SU-DHL-6 (cell line): ENCODE measurements around the gene BEAN1.
"Not testable (repeated sequence)": the region's sequence is repeated elsewhere in the genome, so short reads cannot be mapped to it uniquely, and the experiment has no call there.

ENCODE experiments used
- H2AFZ ChIP-seq: fragments of 200-600 bp; sonication (generic); 2 replicates; pipeline ENCODE4 v1.6.1; 2014; ENCODE audit warnings: low read depth, mild to moderate bottlenecking, moderate library complexity, mixed read lengths, antibody characterized with exemption, low read length; ENCODE audit not compliant: severe bottlenecking
- H3F3A ChIP-seq: fragments of 200-600 bp; shearing (Covaris generic); 2 replicates; pipeline ENCODE4 v1.6.0; 2016; ENCODE audit warnings: antibody characterized with exemption, mild to moderate bottlenecking; ENCODE audit not compliant: insufficient read depth
- H3K27ac ChIP-seq: fragments of 200-600 bp; sonication (generic); 2 replicates; pipeline ENCODE4 v1.5.1; 2016; ENCODE audit warnings: low read depth, mild to moderate bottlenecking, low read length, moderate library complexity, mixed read lengths
- H3K27me3 ChIP-seq: fragments of 200-600 bp; sonication (generic), shearing (Covaris generic); 2 replicates; pipeline ENCODE4 v1.6.0; 2014; ENCODE audit warnings: mild to moderate bottlenecking, low read length
- H3K36me3 ChIP-seq: fragments of 200-600 bp; sonication (generic); 2 replicates; pipeline ENCODE4 v1.6.1; 2014; ENCODE audit warnings: mild to moderate bottlenecking, low read length, mixed read lengths
- H3K4me2 ChIP-seq: fragments of 300-600, 200-600 bp; shearing (Covaris generic), sonication (generic); 2 replicates; pipeline ENCODE4 v1.6.0; 2014; ENCODE audit warnings: low read length, low read depth, mild to moderate bottlenecking; ENCODE audit not compliant: poor library complexity, severe bottlenecking
- H3K4me3 ChIP-seq: fragments of 200-600 bp; sonication (generic); 2 replicates; pipeline ENCODE4 v1.5.1; 2014; ENCODE audit warnings: antibody characterized with exemption, low read length, mild to moderate bottlenecking, mixed read lengths; ENCODE audit not compliant: insufficient read depth, poor library complexity, severe bottlenecking
- H3K79me2 ChIP-seq: fragments of 200-600 bp; sonication (generic); 2 replicates; pipeline ENCODE4 v1.6.1; 2014; ENCODE audit warnings: mild to moderate bottlenecking, low read length, moderate library complexity; ENCODE audit not compliant: insufficient read depth
- H3K9ac ChIP-seq: fragments of 200-600 bp; sonication (generic); 2 replicates; pipeline ENCODE4 v1.7.0; 2014; ENCODE audit warnings: mild to moderate bottlenecking, low read length
- H3K9me2 ChIP-seq: fragments of 200-600 bp; sonication (generic); replicated peaks from 2 replicates; pipeline ENCODE4 v1.6.1; 2014; ENCODE audit warnings: low read length; ENCODE audit not compliant: insufficient read depth
- H3K9me3 ChIP-seq: fragments of 200-600 bp; sonication (generic); 2 replicates; pipeline ENCODE4 v1.6.1; 2014; ENCODE audit warnings: low read length, mixed read lengths; ENCODE audit not compliant: insufficient read depth
- H4K20me1 ChIP-seq: fragments of 200-600 bp; sonication (generic); 2 replicates; pipeline ENCODE4 v1.6.1; 2014; ENCODE audit warnings: low read depth, mild to moderate bottlenecking, antibody characterized with exemption, low read length, moderate library complexity, mixed read lengths
- CTCF ChIP-seq: fragments of 200-600 bp; sonication (generic); IDR thresholded peaks from one replicate; pipeline ENCODE4 v1.5.1; 2017; ENCODE audit warnings: antibody characterized with exemption, mild to moderate bottlenecking, low read length, moderate library complexity; ENCODE audit not compliant: insufficient read depth, poor library complexity, severe bottlenecking
- EZH2phosphoT487 ChIP-seq: fragments of 200-600 bp; sonication (generic), shearing (Covaris generic); conservative IDR thresholded peaks from 2 replicates; pipeline ENCODE4 v1.6.1; 2018; ENCODE audit warnings: mild to moderate bottlenecking, antibody characterized with exemption, low read length, moderate library complexity, mixed read lengths

Gene BEAN1

GRCh38 chr16:66512272-66513110 is 85.4 kb downstream of the BEAN1 start:
- no peaks in the 10 kb centered on the region for H3K27me3 ChIP-seq
- H2AFZ ChIP-seq: no peak overlapping the region
- TF ChIP-seq EZH2phosphoT487 (no peak), CTCF (no peak)
- no peak overlapping the region for H3K9ac ChIP-seq
- no peaks in the 10 kb centered on the region for H3K9me2 ChIP-seq
- H3K79me2 ChIP-seq: no peaks in the 10 kb centered on the region
- no peaks in the 10 kb centered on the region for H3K9me3 ChIP-seq
- peaks cover 13% of the 10 kb centered on the region for H3F3A ChIP-seq
- no peaks in the 10 kb centered on the region for H3K36me3 ChIP-seq
- no peak overlapping the region for H3K4me2 ChIP-seq
- H4K20me1 ChIP-seq: no peaks in the 10 kb centered on the region
- H3K4me3 ChIP-seq: no peak overlapping the region
- H3K27ac ChIP-seq: no peak overlapping the region

DNA sequence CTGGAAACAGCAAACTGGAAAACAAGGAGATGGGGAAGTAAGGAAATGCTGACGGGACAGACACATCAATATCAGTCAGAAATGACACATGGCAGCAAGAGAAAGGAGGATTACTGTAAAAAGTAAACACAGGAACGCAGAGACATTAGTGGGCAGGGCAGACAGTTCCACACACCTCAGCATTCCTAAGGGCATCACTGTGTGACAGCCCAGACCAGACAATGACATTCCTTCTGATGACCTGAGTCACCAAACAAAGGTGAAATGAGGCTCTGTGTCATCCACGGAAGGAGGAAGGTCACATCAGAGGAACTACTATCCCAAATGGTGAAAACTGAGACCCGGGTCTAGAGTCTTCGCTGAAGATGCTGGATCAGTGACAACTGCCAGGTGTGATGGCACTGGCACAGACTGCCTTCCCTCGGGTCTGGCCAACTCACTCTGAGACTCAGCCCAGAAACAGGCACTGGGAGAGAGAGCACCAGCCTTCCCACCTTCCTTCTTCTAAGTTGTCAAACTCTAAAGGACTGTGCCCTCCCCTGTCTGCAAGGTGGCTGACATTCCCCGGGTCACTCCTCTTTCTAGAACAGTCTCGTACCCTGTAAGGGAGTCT is 86.1 kb downstream of the BEAN1 start:
- no peak overlapping the region for H2AFZ ChIP-seq
- H3K27me3 ChIP-seq: no peaks in the 10 kb centered on the region
- TF ChIP-seq CTCF (no peak), EZH2phosphoT487 (no peak)
- H3F3A ChIP-seq: peaks cover 19% of the 10 kb centered on the region
- no peak overlapping the region for H3K4me3 ChIP-seq
- no peak overlapping the region for H3K4me2 ChIP-seq
- H4K20me1 ChIP-seq: no peaks in the 10 kb centered on the region
- H3K9ac ChIP-seq: no peak overlapping the region
- H3K9me3 ChIP-seq: no peaks in the 10 kb centered on the region
- H3K9me2 ChIP-seq: no peaks in the 10 kb centered on the region
- H3K36me3 ChIP-seq: no peaks in the 10 kb centered on the region
- H3K27ac ChIP-seq: no peak overlapping the region
- H3K79me2 ChIP-seq: no peaks in the 10 kb centered on the region

DNA sequence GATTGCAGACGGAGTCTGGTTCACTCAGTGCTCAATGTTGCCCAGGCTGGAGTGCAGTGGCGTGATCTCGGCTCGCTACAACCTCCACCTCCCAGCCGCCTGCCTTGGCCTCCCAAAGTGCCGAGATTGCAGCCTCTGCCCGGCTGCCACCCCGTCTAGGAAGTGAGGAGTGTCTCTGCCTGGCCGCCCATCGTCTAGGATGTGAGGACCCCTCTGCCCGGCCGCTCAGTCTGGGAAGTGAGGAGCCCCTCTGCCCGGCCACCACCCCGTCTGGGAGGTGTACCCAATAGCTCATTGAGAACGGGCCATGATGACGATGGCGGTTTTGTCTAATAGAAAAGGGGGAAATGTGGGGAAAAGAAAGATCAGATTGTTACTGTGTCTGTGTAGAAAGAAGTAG is 87.3 kb downstream of the BEAN1 start:
- H3K9me2 ChIP-seq, H3K79me2 ChIP-seq, H3K9ac ChIP-seq, H3K27me3 ChIP-seq, H3K27ac ChIP-seq, H2AFZ ChIP-seq, H3K36me3 ChIP-seq, H3K4me2 ChIP-seq, H3K9me3 ChIP-seq, H3K4me3 ChIP-seq, H4K20me1 ChIP-seq: not testable (repeated sequence)
- H3F3A ChIP-seq: peaks cover 24% of the 10 kb centered on the region

GRCh38 chr16:66514980-66515595 is 88.0 kb downstream of the BEAN1 start:
- H4K20me1 ChIP-seq, H3K27me3 ChIP-seq, H3K27ac ChIP-seq, H3K4me3 ChIP-seq, H3K9me2 ChIP-seq, H3K36me3 ChIP-seq, H2AFZ ChIP-seq, H3K9ac ChIP-seq, H3K9me3 ChIP-seq, H3K4me2 ChIP-seq, H3K79me2 ChIP-seq: not testable (repeated sequence)
- peaks cover 24% of the 10 kb centered on the region for H3F3A ChIP-seq
